GM12864 (cell line): Measurements from ENCODE around the gene ZBTB47.

ENCODE experiments used
- DNase-seq: peaks from one replicate; pipeline ENCODE4 v3.0.0-alpha.2; 2011; ENCODE audit warnings: low read depth
- H3K4me3 ChIP-seq: 2 replicates; pipeline ENCODE4 v1.5.1; 2011; ENCODE audit warnings: mild to moderate bottlenecking, low read depth, low read length, control low read depth
- TF ChIP-seq, protein P1 (sequence below): IDR thresholded peaks from 2 replicates; pipeline ENCODE4 v1.5.1; 2011; ENCODE audit warnings: low read depth, mild to moderate bottlenecking, moderate library complexity, low read length, control low read depth, inconsistent platforms; ENCODE audit errors: missing control alignments

ZBTB47 gene

DNA sequence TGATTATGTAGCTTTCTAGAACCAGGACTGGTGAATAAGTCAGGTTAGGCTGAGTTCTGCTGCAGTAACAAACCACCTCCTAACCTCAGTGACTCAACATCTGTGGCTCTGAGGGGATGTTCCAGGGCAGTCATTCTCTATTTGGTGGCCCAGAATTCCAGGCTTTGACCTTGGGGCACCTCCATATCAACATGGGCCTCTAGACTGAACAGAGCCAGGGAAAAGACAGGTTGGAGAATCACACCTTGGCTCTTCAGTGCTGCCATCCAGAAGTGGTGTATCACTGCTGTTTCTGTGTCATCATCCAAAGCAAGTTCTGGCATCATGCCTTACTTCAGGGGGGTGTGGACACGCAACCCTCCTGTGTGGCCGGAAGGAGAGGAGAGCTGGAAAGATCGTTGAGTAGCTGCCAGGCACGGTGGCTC lies 15.3 kb downstream of the ZBTB47 start:
- TF ChIP-seq, protein P1, sequence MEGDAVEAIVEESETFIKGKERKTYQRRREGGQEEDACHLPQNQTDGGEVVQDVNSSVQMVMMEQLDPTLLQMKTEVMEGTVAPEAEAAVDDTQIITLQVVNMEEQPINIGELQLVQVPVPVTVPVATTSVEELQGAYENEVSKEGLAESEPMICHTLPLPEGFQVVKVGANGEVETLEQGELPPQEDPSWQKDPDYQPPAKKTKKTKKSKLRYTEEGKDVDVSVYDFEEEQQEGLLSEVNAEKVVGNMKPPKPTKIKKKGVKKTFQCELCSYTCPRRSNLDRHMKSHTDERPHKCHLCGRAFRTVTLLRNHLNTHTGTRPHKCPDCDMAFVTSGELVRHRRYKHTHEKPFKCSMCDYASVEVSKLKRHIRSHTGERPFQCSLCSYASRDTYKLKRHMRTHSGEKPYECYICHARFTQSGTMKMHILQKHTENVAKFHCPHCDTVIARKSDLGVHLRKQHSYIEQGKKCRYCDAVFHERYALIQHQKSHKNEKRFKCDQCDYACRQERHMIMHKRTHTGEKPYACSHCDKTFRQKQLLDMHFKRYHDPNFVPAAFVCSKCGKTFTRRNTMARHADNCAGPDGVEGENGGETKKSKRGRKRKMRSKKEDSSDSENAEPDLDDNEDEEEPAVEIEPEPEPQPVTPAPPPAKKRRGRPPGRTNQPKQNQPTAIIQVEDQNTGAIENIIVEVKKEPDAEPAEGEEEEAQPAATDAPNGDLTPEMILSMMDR: no peak
- H3K4me3 ChIP-seq: no peak overlapping the region
- DNase-seq: no peak

DNA sequence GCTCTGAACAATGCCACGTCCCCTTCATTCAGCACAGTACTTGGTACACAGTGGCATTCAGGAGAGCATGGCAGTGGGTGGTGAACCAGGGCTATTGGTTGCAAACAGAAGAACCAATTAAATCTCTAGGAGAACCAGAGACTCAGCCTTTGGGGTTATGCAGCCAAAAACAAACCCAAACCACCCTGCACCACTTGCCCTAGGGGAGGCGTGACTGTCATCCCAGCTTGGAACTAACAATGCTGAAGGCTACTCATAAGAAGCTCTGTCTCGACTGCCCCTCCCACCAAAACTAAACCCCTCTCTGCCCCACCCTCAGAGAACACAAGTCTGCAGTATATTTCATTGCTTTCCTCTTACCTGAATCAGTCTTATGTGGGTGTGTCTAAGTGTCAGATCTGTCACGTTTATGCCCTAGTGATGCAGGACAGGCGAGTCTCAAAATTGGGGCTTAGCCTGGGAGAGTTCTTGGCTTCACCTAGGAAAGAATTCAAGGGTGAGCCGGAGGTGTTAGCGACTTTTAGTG lies 16.6 kb downstream of the ZBTB47 start:
- H3K4me3 ChIP-seq: no peak overlapping the region
- TF ChIP-seq, protein P1: no peak
- no peak for DNase-seq

DNA sequence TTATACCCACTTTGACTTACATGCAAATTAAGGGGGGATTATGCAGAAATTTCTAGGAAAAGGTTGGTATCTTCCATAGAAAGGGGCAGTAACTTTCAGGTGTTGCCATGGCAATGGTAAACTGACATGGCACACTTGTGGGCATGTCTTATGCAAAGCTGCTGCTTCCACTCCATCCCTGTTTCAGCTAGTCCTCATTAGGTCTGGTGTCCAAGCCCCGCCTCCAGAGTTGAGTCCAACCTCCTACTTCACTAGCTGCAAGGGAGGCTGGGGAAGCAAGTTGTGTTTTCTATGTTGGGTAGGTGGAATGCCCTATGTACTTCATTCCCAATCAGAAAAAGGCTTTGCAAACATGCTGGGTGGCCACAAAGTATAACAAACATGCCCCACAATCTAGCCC lies 17.2 kb downstream of the ZBTB47 start:
- TF ChIP-seq, protein P1: no peak
- DNase-seq: no peak
- H3K4me3 ChIP-seq: no peak overlapping the region

DNA sequence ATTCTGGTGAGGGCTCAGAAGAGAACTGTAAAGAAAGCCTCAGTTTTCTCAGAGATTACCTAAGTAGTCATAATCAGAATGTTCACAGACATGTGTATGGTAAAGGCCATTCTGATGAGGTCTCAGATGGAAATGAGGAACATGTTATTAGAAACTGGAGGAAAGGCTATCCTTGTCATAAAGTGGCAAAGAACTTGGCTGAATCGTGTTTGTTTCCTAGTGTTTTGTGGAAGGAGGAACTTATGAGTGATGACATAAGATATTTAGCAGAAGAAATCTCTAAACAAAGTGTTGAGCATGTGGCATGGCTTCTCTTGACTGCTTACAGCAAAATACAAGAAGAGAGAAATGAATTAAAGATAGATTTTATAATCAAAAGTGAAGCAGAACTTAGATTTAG lies 19.0 kb downstream of the ZBTB47 start:
- TF ChIP-seq, protein P1: no peak
- no peak for DNase-seq
- H3K4me3 ChIP-seq: no peak overlapping the region

DNA sequence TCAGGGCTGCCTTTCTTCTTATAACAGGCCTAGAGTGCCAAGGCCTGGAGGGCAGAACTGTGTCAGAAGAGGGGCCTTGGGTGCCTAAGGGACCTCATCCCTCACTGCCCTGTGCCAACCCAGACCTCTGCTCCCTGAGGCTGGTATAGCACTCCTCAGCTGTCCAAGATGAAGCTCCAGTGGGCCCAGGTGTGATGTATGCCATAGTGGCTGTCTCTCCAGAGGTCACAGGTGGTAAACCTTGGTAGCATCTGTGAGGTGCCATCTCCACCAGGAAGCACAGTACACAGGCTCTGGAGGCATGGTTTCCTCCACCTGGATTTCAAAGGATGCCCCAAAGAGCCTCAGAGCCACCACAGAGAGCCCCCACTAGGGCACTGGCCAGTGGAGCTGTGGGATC lies 19.6 kb downstream of the ZBTB47 start:
- no peak overlapping the region for H3K4me3 ChIP-seq
- TF ChIP-seq, protein P1: no peak
- DNase-seq: no peak

DNA sequence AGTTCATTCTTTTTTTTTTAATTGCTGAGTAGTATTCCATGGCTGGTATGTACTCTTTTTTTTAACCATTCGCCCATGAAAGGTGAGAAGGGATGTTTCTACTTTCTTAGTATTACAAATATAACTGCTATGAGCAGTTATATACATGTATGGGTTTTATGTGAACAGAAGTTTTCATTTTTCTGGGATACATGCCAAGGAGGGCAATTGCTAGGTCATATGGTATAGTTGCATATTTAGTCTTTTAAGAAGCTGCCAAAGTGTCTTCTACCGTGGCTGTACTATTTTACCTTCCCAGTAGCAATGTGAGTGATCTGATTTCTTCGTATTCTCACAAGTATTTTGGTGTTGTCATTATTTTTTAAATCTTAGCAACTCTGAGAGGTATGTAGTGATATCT lies 20.6 kb downstream of the ZBTB47 start:
- no peak overlapping the region for H3K4me3 ChIP-seq
- no peak for DNase-seq
- TF ChIP-seq, protein P1: no peak

DNA sequence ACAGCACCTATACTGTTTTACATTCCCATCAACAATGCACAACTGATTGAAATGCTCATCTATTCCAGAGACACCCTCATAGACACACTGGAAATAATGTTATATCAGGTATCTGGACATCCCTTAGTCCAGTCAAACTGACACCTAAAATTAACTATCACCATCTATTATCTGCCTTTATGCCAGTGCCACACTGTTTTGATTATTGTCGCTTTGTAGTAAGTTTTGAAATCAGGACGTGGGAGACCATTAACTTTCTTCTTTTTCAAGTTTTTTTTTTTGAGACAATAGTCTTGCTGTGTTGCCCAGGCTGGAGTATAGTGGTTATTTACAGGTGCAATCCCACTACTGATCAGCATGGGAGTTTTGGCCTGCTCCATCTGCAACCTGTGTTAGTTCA lies 22.4 kb downstream of the ZBTB47 start:
- no peak overlapping the region for H3K4me3 ChIP-seq
- TF ChIP-seq, protein P1: no peak
- no peak for DNase-seq
